GM23338 (cell line): Measurements from ENCODE around the gene PDE3A. TPM values are rescaled to one million over a fixed set of nuclear protein-coding genes. Genes with fewer than 3 reads are reported as not detected.

ENCODE experiments used
- ATAC-seq: fragments of 200-7000 bp; cut with Tn5 transposase; 3 replicates; pipeline ENCODE4 v1.9.1; 2020
- DNase-seq: peaks from one replicate; pipeline ENCODE4 v3.0.0-alpha.2; 2015; ENCODE audit warnings: low spot score
- H2AFZ ChIP-seq: fragments of 200-600 bp; sonication (generic); 2 replicates; pipeline ENCODE4 v1.8.0; 2016; ENCODE audit warnings: antibody characterized with exemption, mild to moderate bottlenecking, moderate library complexity
- H3F3A ChIP-seq: fragments of 200-600 bp; sonication (generic); replicated peaks from 2 replicates; pipeline ENCODE4 v1.8.0; 2017; ENCODE audit warnings: antibody characterized with exemption, mixed run types, low read depth
- H3K27ac ChIP-seq: fragments of 200-600 bp; sonication (generic); 2 replicates; pipeline ENCODE4 v1.6.1; 2016; ENCODE audit warnings: low read depth
- H3K27me3 ChIP-seq: fragments of 200-600 bp; sonication (generic); 2 replicates; pipeline ENCODE4 v1.8.0; 2016; ENCODE audit warnings: mild to moderate bottlenecking, mixed run types, moderate library complexity; ENCODE audit not compliant: insufficient read depth
- H3K36me3 ChIP-seq: fragments of 200-600 bp; sonication (generic); 2 replicates; pipeline ENCODE4 v1.8.0; 2016; ENCODE audit warnings: mild to moderate bottlenecking; ENCODE audit not compliant: insufficient read depth
- H3K4me1 ChIP-seq: fragments of 200-600 bp; sonication (generic); 2 replicates; pipeline ENCODE4 v1.8.0; 2016; ENCODE audit warnings: mild to moderate bottlenecking, moderate library complexity; ENCODE audit not compliant: insufficient read depth
- H3K4me2 ChIP-seq: fragments of 200-600 bp; sonication (generic); 2 replicates; pipeline ENCODE4 v1.7.1; 2017; ENCODE audit warnings: mixed run types
- H3K4me3 ChIP-seq: fragments of 200-600 bp; sonication (generic); 2 replicates; pipeline ENCODE4 v1.6.1; 2016; ENCODE audit warnings: mixed run types
- H3K79me2 ChIP-seq: fragments of 200-600 bp; sonication (generic); replicated peaks from 2 replicates; pipeline ENCODE4 v1.8.0; 2017; ENCODE audit warnings: mild to moderate bottlenecking; ENCODE audit not compliant: insufficient read depth
- H3K9me2 ChIP-seq: fragments of 200-600 bp; sonication (generic); 2 replicates; pipeline ENCODE4 v1.8.0; 2017; ENCODE audit not compliant: insufficient read depth
- H4K20me1 ChIP-seq: fragments of 200-600 bp; sonication (generic); replicated peaks from 2 replicates; pipeline ENCODE4 v1.8.0; 2017; ENCODE audit warnings: mild to moderate bottlenecking; ENCODE audit not compliant: insufficient read depth
- H3K27ac Mint-ChIP-seq: 2 replicates; pipeline ENCODE4 v1.8.0; 2020; ENCODE audit warnings: inconsistent platforms, mild to moderate bottlenecking, moderate library complexity, mixed read lengths
- H3K27me3 Mint-ChIP-seq: 3 replicates; pipeline ENCODE4 v1.8.0; 2022; ENCODE audit warnings: low read depth, mild to moderate bottlenecking, moderate library complexity, mixed read lengths, inconsistent platforms; ENCODE audit not compliant: insufficient read depth, poor library complexity
- H3K36me3 Mint-ChIP-seq: 3 replicates; pipeline ENCODE4 v1.8.0; 2021; ENCODE audit warnings: low read depth, mild to moderate bottlenecking, inconsistent platforms, moderate library complexity, mixed read lengths
- H3K4me1 Mint-ChIP-seq: 3 replicates; pipeline ENCODE4 v1.8.0; 2020; ENCODE audit warnings: mild to moderate bottlenecking, inconsistent platforms, mixed read lengths
- H3K4me3 Mint-ChIP-seq: 3 replicates; pipeline ENCODE4 v1.8.0; 2021; ENCODE audit warnings: moderate library complexity, mild to moderate bottlenecking, inconsistent platforms, mixed read lengths
- H3K9me3 Mint-ChIP-seq: 3 replicates; pipeline ENCODE4 v1.8.0; 2020; ENCODE audit warnings: moderate library complexity, mild to moderate bottlenecking, inconsistent platforms, mixed read lengths
- CREB1 ChIP-seq: fragments of 250-450 bp; sonication (Bioruptor Pico); IDR thresholded peaks from 2 replicates; pipeline ENCODE4 v1.5.0; 2020; ENCODE audit warnings: low read depth, mild to moderate bottlenecking, moderate library complexity
- CTCF ChIP-seq, 2 experiments: fragments of 200-600 bp in 1 of 2; sonication (generic) in 1 of 2; conservative IDR thresholded peaks; 2 replicates each; pipeline versions ENCODE4 v1.5.1 to v1.6.1; 2016 to 2017; ENCODE audit warnings: antibody characterized with exemption in 2 of 2, low read depth in 2 of 2, mild to moderate bottlenecking in 2 of 2, moderate library complexity in 1 of 2
- ETS1 ChIP-seq: IDR thresholded peaks from 2 replicates; pipeline ENCODE4 v1.6.1; 2016; ENCODE audit warnings: antibody characterized with exemption
- EZH2 ChIP-seq: fragments of 200-600 bp; sonication (generic); IDR thresholded peaks from one replicate; pipeline ENCODE4 v1.8.0; 2017; ENCODE audit warnings: antibody characterized with exemption, mild to moderate bottlenecking, low read depth; ENCODE audit not compliant: unreplicated experiment
- EZH2phosphoT487 ChIP-seq: fragments of 200-600 bp; sonication (generic); IDR thresholded peaks from one replicate; pipeline ENCODE4 v1.8.1; 2018; ENCODE audit warnings: antibody characterized with exemption; ENCODE audit not compliant: unreplicated experiment
- JUNB ChIP-seq: IDR thresholded peaks from one replicate; pipeline ENCODE4 v1.6.1; 2016; ENCODE audit warnings: antibody characterized with exemption; ENCODE audit not compliant: unreplicated experiment
- NANOG ChIP-seq: IDR thresholded peaks from 2 replicates; pipeline ENCODE4 v1.6.1; 2016; ENCODE audit warnings: antibody characterized with exemption, borderline replicate concordance
- POLR2AphosphoS5 ChIP-seq: IDR thresholded peaks from 2 replicates; pipeline ENCODE4 v1.6.1; 2016; ENCODE audit warnings: antibody characterized with exemption, low read depth
- REST ChIP-seq: IDR thresholded peaks from one replicate; pipeline ENCODE4 v1.6.1; 2018; ENCODE audit warnings: antibody characterized with exemption; ENCODE audit not compliant: unreplicated experiment
- ZNF114 ChIP-seq: fragments of 250-450 bp; sonication (Bioruptor Pico); IDR thresholded peaks from 2 replicates; pipeline ENCODE4 v1.5.0; 2020; ENCODE audit warnings: mild to moderate bottlenecking, moderate library complexity
- polyA plus RNA-seq: library from polyadenylated mRNA; unstranded; fragments of >200 nt; fragmentation: Nextera tagmentation; extraction: Ambion mirVana; gene quantifications from 2 replicates; pipeline ENCODE4 v1.2.1, GENCODE V29; 2016
- total RNA-seq: library from RNA; depleted of rRNA; stranded (reverse); fragments of >200 nt; shearing (Covaris generic); gene quantifications from 2 replicates; pipeline ENCODE4 v1.2.3, GENCODE V29; 2014

The PDE3A gene
- total and polyA plus RNA-seq, 2 experiments from 2014 or later, result 2.7 to 9.2 TPM

GRCh38 chr12:20360407-20360806 is 7.9 kb upstream of the PDE3A start (continued):
- TF ChIP-seq REST, result no peak
- no peak for TF ChIP-seq ETS1
- TF ChIP-seq EZH2, result no peak
- no peak for TF ChIP-seq EZH2phosphoT487
- no peak for TF ChIP-seq NANOG
- no peak for TF ChIP-seq CREB1 (CRISPR knock-in tag)
- no peak for TF ChIP-seq ZNF114 (CRISPR knock-in tag)

- DNase-seq (no peak), ATAC-seq (no peak)
- Histone ChIP-seq H3K9me2 (0 out of 2 replicates have a peak, but pooled peaks cover 4% of the 10 kb centered on the region), H3K4me2 (no peak overlapping the region), H3K27me3 (no peaks in the 10 kb centered on the region), H3K27ac (no peak overlapping the region), H3K4me1 (peaks cover 8% of the 10 kb centered on the region), H4K20me1 (no peaks in the 10 kb centered on the region), H3F3A (no peaks in the 10 kb centered on the region), H3K36me3 (no peaks in the 10 kb centered on the region), H3K4me3 (no peak overlapping the region), H2AFZ (no peak overlapping the region), H3K79me2 (no peaks in the 10 kb centered on the region)
- Mint-ChIP-seq H3K4me3 (no peak overlapping the region), H3K9me3 (no peaks in the 10 kb centered on the region), H3K27me3 (no peaks in the 10 kb centered on the region), H3K4me1 (peaks cover 4% of the 10 kb centered on the region), H3K27ac (no peak overlapping the region), H3K36me3 (no peaks in the 10 kb centered on the region)
- TF ChIP-seq JUNB, result no peak
- TF ChIP-seq CREB1 (CRISPR knock-in tag), result no peak
- TF ChIP-seq EZH2, result no peak
- TF ChIP-seq EZH2phosphoT487, result no peak
- TF ChIP-seq NANOG, result no peak
- TF ChIP-seq REST, result no peak
- TF ChIP-seq POLR2AphosphoS5, result no peak
- no peak for TF ChIP-seq CTCF (conservative IDR thresholded peaks at IDR 0.05; ENCODE audit: low read depth in 2 of 2)
These were observed 6.9 kb upstream of the PDE3A start for GRCh38 chr12:20361416-20361815.
